H9 (cell line): ENCODE measurements around the gene ILF3. TPM values are rescaled to one million over a fixed set of nuclear protein-coding genes. Genes with fewer than 3 reads are reported as not detected.

Experiments used
- DNase-seq: peaks from one replicate; pipeline ENCODE4 v3.0.0-alpha.2; 2017
- H2AFZ ChIP-seq: one replicate; pipeline ENCODE4 v1.6.1; 2013; ENCODE audit warnings: mild to moderate bottlenecking, low read length, control low read depth, moderate library complexity
- H2AK5ac ChIP-seq: 2 replicates; pipeline ENCODE4 v1.6.1; 2013; ENCODE audit warnings: low read length, control low read depth, mixed read lengths; ENCODE audit not compliant: insufficient read length
- H2BK120ac ChIP-seq: one replicate; pipeline ENCODE4 v1.6.1; 2013; ENCODE audit warnings: low read depth, mild to moderate bottlenecking, low read length, control low read depth, inconsistent platforms; ENCODE audit not compliant: poor library complexity, severe bottlenecking
- H2BK12ac ChIP-seq: 2 replicates; pipeline ENCODE4 v1.6.1; 2013; ENCODE audit warnings: low read length, control low read depth, mixed read lengths, low read depth; ENCODE audit not compliant: insufficient read length
- H2BK15ac ChIP-seq: 2 replicates; pipeline ENCODE4 v1.6.1; 2013; ENCODE audit warnings: low read depth, low read length, control low read depth
- H2BK20ac ChIP-seq: one replicate; pipeline ENCODE4 v1.6.1; 2013; ENCODE audit warnings: low read depth, mild to moderate bottlenecking, low read length, control low read depth, inconsistent platforms; ENCODE audit not compliant: poor library complexity, severe bottlenecking
- H2BK5ac ChIP-seq: 2 replicates; pipeline ENCODE4 v1.6.1; 2013; ENCODE audit warnings: low read length, control low read depth, mixed read lengths; ENCODE audit not compliant: insufficient read length
- H3K14ac ChIP-seq: 2 replicates; pipeline ENCODE4 v1.6.1; 2013; ENCODE audit warnings: low read length, control low read depth; ENCODE audit not compliant: insufficient read depth
- H3K18ac ChIP-seq: 2 replicates; pipeline ENCODE4 v1.6.1; 2013; ENCODE audit warnings: low read depth, mild to moderate bottlenecking, mixed read lengths, low read length, control low read depth; ENCODE audit not compliant: insufficient read length
- H3K23ac ChIP-seq: 2 replicates; pipeline ENCODE4 v1.6.1; 2013; ENCODE audit warnings: low read length, control low read depth, mixed read lengths, low read depth; ENCODE audit not compliant: insufficient read length
- H3K23me2 ChIP-seq: 2 replicates; pipeline ENCODE4 v1.6.1; 2013; ENCODE audit warnings: low read depth, mild to moderate bottlenecking, mixed read lengths, low read length, control low read depth; ENCODE audit not compliant: insufficient read length, poor library complexity, severe bottlenecking
- H3K27ac ChIP-seq: 2 replicates; pipeline ENCODE4 v1.5.1; 2013; ENCODE audit warnings: low read length, control low read depth, mixed read lengths, low read depth; ENCODE audit not compliant: insufficient read length
- H3K27me3 ChIP-seq: 2 replicates; pipeline ENCODE4 v1.6.1; 2013; ENCODE audit warnings: low read length, control low read depth, inconsistent platforms; ENCODE audit not compliant: insufficient read depth
- H3K4ac ChIP-seq: 2 replicates; pipeline ENCODE4 v1.6.1; 2013; ENCODE audit warnings: low read depth, mild to moderate bottlenecking, control low read depth, inconsistent platforms, low read length, moderate library complexity
- H3K4me1 ChIP-seq: 2 replicates; pipeline ENCODE4 v1.6.1; 2013; ENCODE audit warnings: low read length, control low read depth, inconsistent platforms; ENCODE audit not compliant: insufficient read depth
- H3K4me2 ChIP-seq: 2 replicates; pipeline ENCODE4 v1.6.1; 2013; ENCODE audit warnings: low read length, control low read depth, mixed read lengths; ENCODE audit not compliant: insufficient read length, insufficient read depth
- H3K56ac ChIP-seq: 2 replicates; pipeline ENCODE4 v1.6.1; 2013; ENCODE audit warnings: low read depth, mild to moderate bottlenecking, mixed read lengths, low read length, control low read depth; ENCODE audit not compliant: insufficient read length
- H3K79me1 ChIP-seq: 2 replicates; pipeline ENCODE4 v1.6.1; 2013; ENCODE audit warnings: low read depth, mild to moderate bottlenecking, moderate library complexity, low read length, control low read depth, inconsistent platforms; ENCODE audit not compliant: insufficient read depth, poor library complexity, severe bottlenecking
- H3K79me2 ChIP-seq: 2 replicates; pipeline ENCODE4 v1.6.1; 2013; ENCODE audit warnings: low read length, control low read depth, inconsistent platforms; ENCODE audit not compliant: insufficient read depth
- H3K9ac ChIP-seq: 2 replicates; pipeline ENCODE4 v1.6.1; 2013; ENCODE audit warnings: low read length, control low read depth, mixed read lengths; ENCODE audit not compliant: insufficient read length; ENCODE audit errors: extremely low read depth
- H3K9me3 ChIP-seq: one replicate; pipeline ENCODE4 v1.6.1; 2013; ENCODE audit warnings: low read depth, low read length, inconsistent platforms; ENCODE audit not compliant: control insufficient read depth
- H3T11ph ChIP-seq: one replicate; pipeline ENCODE4 v1.6.1; 2013; ENCODE audit warnings: mild to moderate bottlenecking, low read length, control low read depth, inconsistent platforms
- H4K20me1 ChIP-seq: one replicate; pipeline ENCODE4 v1.6.1; 2013; ENCODE audit not compliant: control insufficient read depth, insufficient read length, insufficient read depth
- H4K5ac ChIP-seq: 2 replicates; pipeline ENCODE4 v1.6.1; 2013; ENCODE audit warnings: low read depth, mild to moderate bottlenecking, mixed read lengths, low read length, control low read depth; ENCODE audit not compliant: insufficient read length
- H4K8ac ChIP-seq: replicated peaks from 2 replicates; pipeline ENCODE4 v1.6.1; 2013; ENCODE audit warnings: low read length, control low read depth, mixed read lengths, low read depth; ENCODE audit not compliant: insufficient read length
- H4K91ac ChIP-seq: 2 replicates; pipeline ENCODE4 v1.6.1; 2013; ENCODE audit warnings: low read depth, mild to moderate bottlenecking, moderate library complexity, mixed read lengths, low read length, control low read depth; ENCODE audit not compliant: insufficient read length
- H3K27ac Mint-ChIP-seq, 3 experiments: 2 replicates in 2 of 3; 3 replicates in 1 of 3; pipeline ENCODE4 v1.8.0; 2020 to 2021; ENCODE audit warnings: mixed read lengths in 3 of 3, mild to moderate bottlenecking in 1 of 3, moderate library complexity in 1 of 3
- H3K27me3 Mint-ChIP-seq: 2 replicates; pipeline ENCODE4 v1.8.0; 2021; ENCODE audit warnings: low read depth, mild to moderate bottlenecking, moderate library complexity, mixed read lengths
- H3K36me3 Mint-ChIP-seq, 3 experiments: 2 replicates in 2 of 3; 3 replicates in 1 of 3; pipeline ENCODE4 v1.8.0; 2020 to 2021; ENCODE audit warnings: low read depth in 3 of 3, mixed read lengths in 3 of 3; ENCODE audit not compliant: insufficient read depth in 1 of 3
- H3K4me1 Mint-ChIP-seq, 2 experiments: 2 replicates each; pipeline ENCODE4 v1.8.0; 2020; ENCODE audit warnings: mixed read lengths in 2 of 2
- H3K4me3 Mint-ChIP-seq, 2 experiments: 2 replicates in 1 of 2; 3 replicates in 1 of 2; pipeline ENCODE4 v1.8.0; 2020 to 2021; ENCODE audit warnings: mild to moderate bottlenecking in 2 of 2, mixed read lengths in 2 of 2, moderate library complexity in 1 of 2
- H3K9me3 Mint-ChIP-seq, 2 experiments: 2 replicates in 1 of 2; 3 replicates in 1 of 2; pipeline ENCODE4 v1.8.0; 2020; ENCODE audit warnings: mild to moderate bottlenecking in 2 of 2, mixed read lengths in 2 of 2, moderate library complexity in 1 of 2
- whole genome bisulfite sequencing: extraction: QIAGEN DNeasy Blood & Tissue Kit; methylation state at CpG from one replicate; pipeline ENCODE4 v1.1.7; 2013; ENCODE audit warnings: missing lambda C conversion rate, low lambda C conversion rate, mixed read lengths; ENCODE audit not compliant: insufficient read length; ENCODE audit errors: extremely low coverage; 5-methylcytosine and 5-hydroxymethylcytosine counted together
- total RNA-seq: library from RNA; stranded (reverse); gene quantifications from 2 replicates; pipeline ENCODE4 v1.2.1, GENCODE V29; 2021
- TF ChIP-seq, protein P1 (sequence below): fragments of 200-600 bp; sonication (generic); conservative IDR thresholded peaks from 3 replicates; pipeline ENCODE4 v1.8.0; 2021; ENCODE audit warnings: antibody characterized with exemption, mild to moderate bottlenecking

The ILF3 gene
- total RNA-seq, 1 experiment from 2014 or later: 841 TPM

DNA sequence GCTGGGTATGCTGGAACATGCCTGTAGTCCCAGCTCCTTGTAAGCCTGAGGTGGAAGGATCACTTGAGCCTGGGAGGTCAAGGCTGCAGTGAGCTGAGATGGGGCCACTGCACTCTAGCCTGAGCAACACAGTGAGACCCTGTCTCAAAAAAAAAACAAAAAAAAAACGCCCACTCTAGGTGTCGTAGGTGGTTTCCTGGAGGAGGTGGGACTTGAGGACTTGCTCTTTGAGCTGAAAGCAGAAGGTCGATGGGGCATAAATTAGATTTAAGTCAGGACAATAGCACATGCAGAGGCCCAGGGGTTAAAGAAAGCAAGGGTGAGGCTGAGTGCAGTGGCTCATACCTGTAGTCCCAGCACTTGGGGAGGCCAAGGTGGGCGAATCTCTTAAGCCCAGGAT, 12.9 kb upstream of the ILF3 start:
- no peak overlapping the region for H2BK12ac ChIP-seq
- H3K27me3 ChIP-seq: no peaks in the 10 kb centered on the region
- H3K23ac ChIP-seq: no peak overlapping the region
- H3K79me2 ChIP-seq: no peaks in the 10 kb centered on the region
- no peaks in the 10 kb centered on the region for H3K79me1 ChIP-seq
- no CpG with 5 or more reads among the region's 4 CpGs for WGBS
- no peak overlapping the region for H2AK5ac ChIP-seq
- H3K18ac ChIP-seq: no peak overlapping the region
- Mint-ChIP-seq H3K36me3 (peaks cover 31 to 72% (median 63%) of the 10 kb centered on the region in 3 experiments; a peak in 6 of 7 replicates), H3K4me1 (peaks cover 31 to 37% of the 10 kb centered on the region in 2 experiments), H3K9me3 (no peaks in the 10 kb centered on the region), H3K27me3 (no peaks in the 10 kb centered on the region), H3K4me3 (peak overlapping the region in 1 of 2 experiments; percentile 46; a peak in 1 of 5 replicates), H3K27ac (peak overlapping the region; percentile 39 to 83 (median 65); a peak in 2 of 7 replicates)
- DNase-seq: no peak
- no peak overlapping the region for H2BK120ac ChIP-seq
- H3K4ac ChIP-seq: no peak overlapping the region
- H3T11ph ChIP-seq: no peak overlapping the region
- TF ChIP-seq, protein P1, sequence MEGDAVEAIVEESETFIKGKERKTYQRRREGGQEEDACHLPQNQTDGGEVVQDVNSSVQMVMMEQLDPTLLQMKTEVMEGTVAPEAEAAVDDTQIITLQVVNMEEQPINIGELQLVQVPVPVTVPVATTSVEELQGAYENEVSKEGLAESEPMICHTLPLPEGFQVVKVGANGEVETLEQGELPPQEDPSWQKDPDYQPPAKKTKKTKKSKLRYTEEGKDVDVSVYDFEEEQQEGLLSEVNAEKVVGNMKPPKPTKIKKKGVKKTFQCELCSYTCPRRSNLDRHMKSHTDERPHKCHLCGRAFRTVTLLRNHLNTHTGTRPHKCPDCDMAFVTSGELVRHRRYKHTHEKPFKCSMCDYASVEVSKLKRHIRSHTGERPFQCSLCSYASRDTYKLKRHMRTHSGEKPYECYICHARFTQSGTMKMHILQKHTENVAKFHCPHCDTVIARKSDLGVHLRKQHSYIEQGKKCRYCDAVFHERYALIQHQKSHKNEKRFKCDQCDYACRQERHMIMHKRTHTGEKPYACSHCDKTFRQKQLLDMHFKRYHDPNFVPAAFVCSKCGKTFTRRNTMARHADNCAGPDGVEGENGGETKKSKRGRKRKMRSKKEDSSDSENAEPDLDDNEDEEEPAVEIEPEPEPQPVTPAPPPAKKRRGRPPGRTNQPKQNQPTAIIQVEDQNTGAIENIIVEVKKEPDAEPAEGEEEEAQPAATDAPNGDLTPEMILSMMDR: no peak
- no peak overlapping the region for H3K27ac ChIP-seq
- no peak overlapping the region for H4K91ac ChIP-seq
- H2BK15ac ChIP-seq: no peak overlapping the region
- no peak overlapping the region for H2BK5ac ChIP-seq
- H3K9ac ChIP-seq: no peak overlapping the region
- no peak overlapping the region for H3K56ac ChIP-seq
- no peaks in the 10 kb centered on the region for H4K20me1 ChIP-seq
- peaks cover 3% of the 10 kb centered on the region; the same call in 1 of the 2 replicates for H3K4me1 ChIP-seq
- no peak overlapping the region for H3K4me2 ChIP-seq
- H4K8ac ChIP-seq: no peak overlapping the region
- H3K14ac ChIP-seq: no peak overlapping the region
- no peak overlapping the region for H2AFZ ChIP-seq
- H4K5ac ChIP-seq: no peak overlapping the region
- H3K23me2 ChIP-seq: no peaks in the 10 kb centered on the region
- H2BK20ac ChIP-seq: no peak overlapping the region
- H3K9me3 ChIP-seq: no peaks in the 10 kb centered on the region
